Stimulated activated CD4-positive, alpha-beta T cell treated with anti-CD3 and anti-CD28 coated beads, TNF-alpha, amount 100 ng/mL, for 1 hour (primary cell): Measurements from ENCODE around the gene RANBP3.
"Not testable (repeated sequence)": the region's sequence is repeated elsewhere in the genome, so short reads cannot be mapped to it uniquely, and the experiment has no call there.

ENCODE experiments used
- DNase-seq, 3 donors: peaks; one replicate each; pipeline ENCODE4 v3.0.0-alpha.2; 2020; ENCODE audit warnings: low read depth in 3 of 3, low spot score in 1 of 3

RANBP3 gene

DNA sequence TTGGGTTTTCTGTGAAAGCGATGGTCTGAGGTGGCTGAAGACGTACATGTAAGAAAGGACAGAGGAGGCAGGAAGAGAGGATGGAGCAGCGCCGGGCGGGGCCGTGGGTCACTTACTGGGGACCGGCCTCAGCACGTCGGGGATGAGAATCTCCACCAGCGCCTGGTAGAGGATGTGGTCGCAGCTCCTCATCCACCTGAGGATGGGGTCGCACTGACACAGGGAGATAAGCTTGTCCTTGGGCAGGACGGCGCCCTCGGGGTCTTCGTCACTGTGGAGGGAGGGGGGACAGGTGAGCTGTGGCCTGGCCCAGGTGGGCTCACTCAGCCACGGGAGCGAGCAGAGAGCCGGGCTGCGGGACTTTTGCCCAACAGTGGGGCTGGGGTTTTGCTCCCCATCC, 29.0 kb upstream of the RANBP3 start:
- DNase-seq: no peak

DNA sequence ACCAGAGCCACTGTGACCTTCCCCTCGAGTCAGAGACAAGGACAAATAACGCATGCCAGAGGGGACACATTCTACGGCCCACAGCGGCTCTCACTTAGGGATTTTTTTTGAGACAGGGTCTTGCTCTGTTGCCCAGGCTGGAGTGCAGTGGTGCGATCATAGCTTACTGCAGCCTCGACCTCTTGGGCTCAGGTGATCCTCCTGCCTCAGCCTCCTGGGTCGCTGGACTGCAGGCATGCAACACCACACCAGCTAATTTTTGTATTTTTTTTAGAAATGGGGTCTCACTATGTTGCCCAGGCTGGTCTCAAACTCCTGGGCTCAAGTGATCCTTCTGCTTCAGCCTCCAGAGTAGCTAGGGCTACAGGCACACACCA, 28.1 kb upstream of the RANBP3 start:
- not testable (repeated sequence) for DNase-seq

- DNase-seq: no peak
Observed at GRCh38 chr19:6005321-6006069, 27.6 kb upstream of the RANBP3 start.

GRCh38 chr19:6003976-6004375, 26.0 kb upstream of the RANBP3 start:
- DNase-seq: no peak

GRCh38 chr19:6002591-6002990, 24.7 kb upstream of the RANBP3 start:
- DNase-seq: no peak

- no peak for DNase-seq
Observed at GRCh38 chr19:6000228-6000847, 22.4 kb upstream of the RANBP3 start.

DNA sequence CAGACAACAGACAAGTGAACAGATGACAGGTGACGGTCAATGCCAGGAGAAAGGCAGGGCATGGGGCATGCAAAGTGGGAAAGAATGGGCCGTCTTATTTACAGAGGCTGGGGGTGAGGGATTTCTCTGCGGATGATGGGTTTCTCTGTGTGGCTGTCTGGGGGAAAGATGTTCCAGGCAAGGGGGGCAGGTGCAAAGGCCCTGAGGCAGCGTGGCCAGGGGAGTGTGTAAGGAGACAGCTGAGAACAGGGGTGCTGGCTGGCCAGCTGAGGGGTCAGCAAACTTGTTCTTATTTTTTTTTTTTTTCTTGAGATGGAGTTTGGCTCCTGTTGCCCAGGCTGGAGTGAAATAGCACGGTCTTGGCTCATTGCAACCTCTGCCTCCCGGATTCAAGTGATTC, 21.8 kb upstream of the RANBP3 start:
- DNase-seq: no peak

GRCh38 chr19:5997371-5997770, 19.4 kb upstream of the RANBP3 start:
- no peak for DNase-seq

DNA sequence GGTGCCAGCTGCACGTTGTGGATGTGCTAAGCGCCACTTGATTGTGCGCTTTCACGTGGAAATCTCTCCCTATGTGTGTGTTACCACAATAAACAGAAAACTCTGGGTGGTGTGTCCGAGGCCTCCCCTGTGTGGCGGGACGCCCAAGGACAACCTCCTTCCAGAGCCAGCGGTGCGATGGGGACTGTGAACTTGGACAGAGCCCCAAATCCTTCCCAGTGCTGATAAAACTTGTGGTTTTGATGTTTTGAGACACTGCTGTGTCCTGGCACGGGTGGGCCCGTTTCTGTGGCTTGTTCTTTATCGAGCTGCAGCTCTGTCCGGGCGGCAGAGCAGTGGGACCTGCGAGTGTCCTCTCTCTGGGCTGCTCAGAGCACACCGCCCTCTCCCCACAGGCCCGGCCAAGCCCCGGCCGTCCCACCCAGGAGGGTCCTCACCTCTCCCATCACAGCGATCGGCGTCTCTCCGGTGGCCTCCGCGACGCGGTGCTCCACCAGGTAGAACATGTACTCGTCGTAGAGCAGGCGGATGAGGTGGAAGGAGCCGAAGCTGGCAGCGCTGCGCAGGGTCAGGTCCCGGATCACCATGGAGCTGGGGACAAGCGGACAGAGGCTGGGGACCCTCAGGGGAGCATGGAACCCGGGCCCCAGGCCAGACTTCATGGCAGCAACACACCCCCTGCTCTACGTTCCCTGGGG, 18.8 kb upstream of the RANBP3 start:
- DNase-seq: no peak

DNA sequence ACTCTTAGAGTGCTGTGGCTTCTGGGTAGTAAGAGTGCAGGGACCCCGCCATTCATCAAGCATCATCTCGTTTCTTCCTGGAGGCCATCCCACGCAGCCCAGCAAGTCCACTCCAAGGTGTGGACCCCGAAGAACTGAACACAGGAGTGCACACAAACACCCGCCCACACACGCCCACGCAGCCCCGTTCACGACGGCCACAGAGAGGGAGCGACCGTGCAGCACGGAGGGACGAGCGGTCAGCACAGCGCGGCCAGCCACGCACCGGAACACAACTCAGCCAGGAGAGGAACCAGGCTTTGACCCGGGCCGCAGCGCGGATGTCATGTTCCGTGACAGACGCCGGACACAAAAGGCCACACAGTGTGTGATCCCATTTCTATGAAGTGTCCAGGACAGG, 18.2 kb upstream of the RANBP3 start:
- DNase-seq: no peak

GRCh38 chr19:5995606-5996005, 17.7 kb upstream of the RANBP3 start:
- DNase-seq: no peak

GRCh38 chr19:5994405-5995165, 16.6 kb upstream of the RANBP3 start:
- no peak for DNase-seq

DNA sequence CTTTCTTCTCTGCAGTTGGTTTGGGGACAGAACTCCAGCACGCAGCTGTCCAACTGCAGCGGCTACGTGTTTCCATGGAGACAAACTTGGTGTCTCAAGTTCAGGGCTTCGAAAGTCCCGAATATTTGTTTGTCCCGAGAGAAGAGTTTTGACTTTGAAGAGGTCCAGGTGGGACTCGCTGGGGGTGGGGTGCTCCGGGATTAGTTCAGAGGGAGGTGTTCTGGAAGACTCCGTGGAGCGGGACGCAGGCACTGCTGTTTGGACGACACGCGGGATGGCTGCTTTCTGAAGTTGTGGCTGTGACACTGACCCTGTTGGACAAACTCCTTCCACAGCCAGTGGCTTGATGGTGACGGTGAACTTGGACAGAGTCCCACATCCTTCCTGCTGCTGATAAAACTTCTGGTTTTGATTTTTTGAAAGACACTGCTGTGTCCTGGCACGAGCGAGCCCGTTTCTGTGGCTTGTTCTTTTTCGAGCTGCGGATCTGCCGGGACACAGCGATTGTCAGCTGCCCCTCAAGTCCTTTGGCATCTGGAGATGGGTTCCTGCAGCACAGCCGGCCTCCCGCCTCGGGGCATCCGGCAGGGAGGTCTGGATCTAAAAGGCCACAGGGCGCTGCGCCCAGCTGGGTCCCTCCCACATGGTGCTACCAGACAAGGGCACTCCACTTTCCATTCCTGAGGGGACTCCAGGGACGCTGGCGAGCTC, 15.9 kb upstream of the RANBP3 start:
- DNase-seq: no peak

DNA sequence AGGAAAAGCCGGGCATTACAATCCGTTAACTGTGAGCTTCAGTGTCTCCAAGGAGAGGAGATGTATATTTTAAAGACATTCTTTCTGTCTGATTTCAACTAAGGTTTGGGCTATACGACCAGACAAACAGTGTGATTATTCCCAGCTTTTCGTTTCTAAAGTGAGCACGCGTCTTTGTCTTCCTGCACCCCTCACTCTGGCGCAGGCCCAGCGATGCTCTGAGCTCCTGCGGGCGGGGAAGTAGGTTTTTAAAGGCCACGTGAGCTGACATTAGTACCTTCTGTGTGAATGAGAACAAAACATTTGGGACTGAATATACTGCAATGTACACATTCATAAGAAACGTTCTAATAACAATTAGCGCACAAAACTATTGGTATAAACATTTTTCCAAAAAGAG, 15.3 kb upstream of the RANBP3 start:
- no peak for DNase-seq

- no peak for DNase-seq
Observed at GRCh38 chr19:5992756-5993155, 14.8 kb upstream of the RANBP3 start.

- no peak for DNase-seq
Observed at GRCh38 chr19:5991244-5991838, 13.4 kb upstream of the RANBP3 start.

DNA sequence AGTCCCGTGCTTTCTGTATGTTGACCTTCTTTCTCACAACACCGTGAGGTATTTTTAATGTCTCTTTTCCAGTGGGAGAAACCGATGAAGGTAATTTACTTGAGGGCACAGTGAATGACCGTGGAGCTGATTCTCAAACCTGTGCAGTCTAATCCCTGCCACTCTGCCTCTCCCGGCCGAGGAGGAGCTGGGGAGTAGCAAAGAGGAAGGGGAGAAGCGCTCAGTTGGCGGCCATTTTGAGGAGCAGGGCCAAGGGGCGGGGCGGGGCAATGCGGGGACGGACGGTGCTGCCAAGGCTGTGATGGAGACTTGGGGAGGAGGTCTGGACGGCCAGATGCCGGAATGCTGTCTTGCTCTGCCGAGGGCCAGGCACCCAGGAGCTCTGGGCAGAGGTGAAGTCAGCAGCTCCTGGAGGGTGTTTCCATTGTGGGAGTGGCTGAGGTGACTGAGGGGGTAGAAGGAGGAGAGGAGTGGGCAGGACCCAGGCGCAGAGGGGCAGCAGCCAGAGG, 12.4 kb upstream of the RANBP3 start:
- no peak for DNase-seq

DNA sequence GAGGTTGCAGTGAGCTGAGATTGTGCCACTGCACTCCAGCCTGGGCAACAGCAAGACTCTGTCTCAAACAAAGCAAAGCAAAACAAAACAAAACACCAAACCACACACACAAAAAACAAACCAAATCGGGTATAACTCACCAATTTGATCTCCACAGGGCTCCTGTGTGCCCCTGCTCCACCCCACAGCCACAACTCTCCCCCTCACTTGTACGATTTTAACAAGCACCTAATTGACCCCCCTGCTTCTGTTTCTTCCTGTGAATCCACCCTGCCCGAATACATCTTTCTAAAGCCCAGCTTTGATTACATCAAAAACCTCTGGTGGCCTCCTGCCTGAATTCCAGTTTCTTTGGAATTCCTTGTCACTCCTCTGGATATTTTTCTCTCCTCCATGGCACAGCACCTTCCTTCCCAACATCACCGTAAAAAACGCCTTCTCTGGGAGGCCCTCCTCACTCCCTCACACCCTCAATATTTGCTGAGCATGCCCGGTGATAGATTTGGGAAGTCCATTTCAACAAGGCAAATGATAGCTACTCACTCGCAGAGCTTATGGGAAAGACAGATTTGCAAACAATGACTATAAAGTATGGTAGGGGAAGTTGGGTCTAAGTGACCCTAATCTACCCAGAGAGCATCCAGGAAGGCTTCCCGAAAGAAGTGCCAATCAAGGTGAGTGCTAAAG, 11.6 kb upstream of the RANBP3 start:
- no peak for DNase-seq

DNA sequence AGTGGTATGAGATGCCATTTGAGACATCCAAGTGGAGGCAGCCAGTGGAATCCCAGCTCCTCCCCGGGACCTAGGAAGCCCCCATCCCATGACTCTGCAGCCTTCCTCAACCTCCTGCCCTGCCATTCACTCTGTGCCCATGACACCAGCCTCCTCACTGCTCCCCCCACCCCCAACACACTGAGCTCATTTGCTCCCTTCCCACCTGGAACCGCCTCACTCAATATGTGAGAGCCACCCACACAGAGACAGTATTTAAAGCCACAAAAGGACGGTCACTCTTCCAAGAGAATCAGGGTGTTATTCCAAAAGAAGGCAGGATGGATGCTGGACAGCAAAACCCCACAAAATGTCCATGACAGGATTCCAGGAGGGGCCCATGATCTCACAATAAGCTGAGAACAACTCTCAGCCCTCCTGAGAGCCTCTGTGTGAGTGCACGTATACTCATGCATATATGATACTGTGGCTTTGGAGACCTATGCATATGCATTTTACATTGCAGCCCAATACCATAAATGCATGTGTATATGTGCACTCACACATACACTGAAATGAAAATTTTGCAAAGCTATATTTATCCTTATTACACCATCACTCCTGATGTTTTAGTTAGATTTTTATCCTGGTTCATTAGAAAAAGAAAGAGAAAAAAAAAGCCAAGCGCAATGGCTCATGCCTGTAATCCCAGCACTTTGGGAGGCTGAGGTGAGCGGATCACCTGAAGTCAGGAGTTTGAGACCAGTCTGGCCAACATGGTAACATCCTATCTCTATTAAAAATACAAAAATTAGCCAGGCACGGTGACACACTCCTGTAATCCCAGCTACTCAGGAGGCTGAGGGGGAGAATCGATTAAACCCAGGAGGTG, 10.8 kb upstream of the RANBP3 start:
- DNase-seq: no peak
